HEK293 (cell line): ENCODE data around the gene PDIA6.

ENCODE experiments used
- CTCF ChIA-PET: fragments of 350-600 bp; formaldehyde crosslinking; extraction: SDS; loops from one replicate; lab custom pipeline; 2021; ENCODE audit warnings: antibody characterized with exemption; lab: Yijun Ruan, JAX
- POLR2A ChIA-PET: fragments of 300-600 bp; formaldehyde crosslinking; extraction: SDS; loops from one replicate; lab custom pipeline; 2020; ENCODE audit warnings: antibody characterized with exemption, inconsistent platforms; lab: Yijun Ruan, JAX
- H3K27ac ChIP-seq: fragments of 200-500 bp; sonication (Bioruptor generic); 2 replicates; pipeline ENCODE4 v1.5.1; 2014; ENCODE audit warnings: low read depth, low read length, control low read depth, inconsistent platforms; ENCODE audit errors: extremely low read depth
- H3K36me3 ChIP-seq, 2 experiments: fragments of 200-500 bp in 1 of 2; sonication (Bioruptor generic) in 1 of 2; 1 replicate in 1 of 2; 2 replicates in 1 of 2; pipeline ENCODE4 v1.5.1; 2014 to 2017; ENCODE audit warnings: inconsistent platforms in 2 of 2, low read length in 2 of 2; ENCODE audit not compliant: control insufficient read depth in 2 of 2, insufficient read depth in 1 of 2
- H3K4me1 ChIP-seq: fragments of 200-500 bp; sonication (Bioruptor generic); 2 replicates; pipeline ENCODE4 v1.5.1; 2014; ENCODE audit warnings: mild to moderate bottlenecking, low read length, inconsistent platforms; ENCODE audit not compliant: control insufficient read depth, insufficient read depth
- H3K4me3 ChIP-seq: 2 replicates; pipeline ENCODE4 v1.5.1; 2011; ENCODE audit warnings: low read depth, mild to moderate bottlenecking, control low read depth, low read length, moderate library complexity
- H3K9me3 ChIP-seq: fragments of 200-500 bp; sonication (Bioruptor generic); 2 replicates; pipeline ENCODE4 v1.5.1; 2014; ENCODE audit warnings: low read depth, low read length, inconsistent platforms; ENCODE audit not compliant: control insufficient read depth, insufficient read depth
- GLIS2 ChIP-seq: fragments of 450-650 bp; formaldehyde crosslinking; IDR thresholded peaks from 2 replicates; pipeline ENCODE4 v1.5.1; 2016; ENCODE audit warnings: missing biosample characterization, missing genetic modification characterization
- KLF7 ChIP-seq: fragments of 450-650 bp; formaldehyde crosslinking; IDR thresholded peaks from 2 replicates; pipeline ENCODE4 v1.5.1; 2016; ENCODE audit warnings: missing biosample characterization, missing genetic modification characterization, borderline replicate concordance
- SALL2 ChIP-seq: fragments of 450-650 bp; formaldehyde crosslinking; IDR thresholded peaks from 2 replicates; pipeline ENCODE4 v1.5.0; 2017; ENCODE audit warnings: missing biosample characterization, mild to moderate bottlenecking, missing genetic modification characterization, borderline replicate concordance
- SCRT2 ChIP-seq: fragments of 450-650 bp; formaldehyde crosslinking; IDR thresholded peaks from 2 replicates; pipeline ENCODE4 v1.5.1; 2016; ENCODE audit warnings: missing biosample characterization, missing genetic modification characterization
- ZNF202 ChIP-seq: fragments of 450-650 bp; formaldehyde crosslinking; IDR thresholded peaks from 2 replicates; pipeline ENCODE4 v1.5.1; 2016; ENCODE audit warnings: missing biosample characterization, missing genetic modification characterization, borderline replicate concordance
- ZNF223 ChIP-seq: fragments of 450-650 bp; formaldehyde crosslinking; IDR thresholded peaks from 2 replicates; pipeline ENCODE4 v1.5.1; 2016; ENCODE audit warnings: missing biosample characterization, missing genetic modification characterization
- ZNF354C ChIP-seq: fragments of 450-650 bp; formaldehyde crosslinking; IDR thresholded peaks from 2 replicates; pipeline ENCODE4 v1.5.1; 2016; ENCODE audit warnings: missing biosample characterization, missing genetic modification characterization, low read depth, borderline replicate concordance
- ZNF416 ChIP-seq: fragments of 450-650 bp; formaldehyde crosslinking; IDR thresholded peaks from 2 replicates; pipeline ENCODE4 v1.5.1; 2016; ENCODE audit warnings: missing biosample characterization, missing genetic modification characterization
- ZNF501 ChIP-seq: fragments of 450-650 bp; formaldehyde crosslinking; IDR thresholded peaks from 2 replicates; pipeline ENCODE4 v1.5.1; 2016; ENCODE audit warnings: missing biosample characterization, missing genetic modification characterization
- ZNF529 ChIP-seq: fragments of 450-650 bp; formaldehyde crosslinking; IDR thresholded peaks from 2 replicates; pipeline ENCODE4 v1.5.1; 2017; ENCODE audit warnings: missing genetic modification characterization, missing biosample characterization; ENCODE audit not compliant: insufficient replicate concordance
- ZNF530 ChIP-seq: fragments of 450-650 bp; formaldehyde crosslinking; IDR thresholded peaks from 2 replicates; pipeline ENCODE4 v1.5.1; 2016; ENCODE audit warnings: low read depth, missing biosample characterization, missing genetic modification characterization
- ZNF560 ChIP-seq: fragments of 450-650 bp; formaldehyde crosslinking; IDR thresholded peaks from 2 replicates; pipeline ENCODE4 v1.5.1; 2017; ENCODE audit warnings: missing biosample characterization, missing genetic modification characterization, borderline replicate concordance
- ZNF561 ChIP-seq: fragments of 450-650 bp; IDR thresholded peaks from 2 replicates; pipeline ENCODE4 v1.5.1; 2018; ENCODE audit warnings: missing biosample characterization, missing genetic modification characterization, borderline replicate concordance
- ZNF747 ChIP-seq: fragments of 450-650 bp; formaldehyde crosslinking; IDR thresholded peaks from 2 replicates; pipeline ENCODE4 v1.5.1; 2016; ENCODE audit warnings: missing biosample characterization, missing genetic modification characterization
- ZNF777 ChIP-seq: fragments of 450-650 bp; formaldehyde crosslinking; IDR thresholded peaks from 2 replicates; pipeline ENCODE4 v1.5.1; 2017; ENCODE audit warnings: missing biosample characterization, missing genetic modification characterization, borderline replicate concordance
- ZNF792 ChIP-seq: fragments of 450-650 bp; formaldehyde crosslinking; IDR thresholded peaks from 2 replicates; pipeline ENCODE4 v1.5.1; 2016; ENCODE audit warnings: missing biosample characterization, missing genetic modification characterization
- ZXDB ChIP-seq: fragments of 450-650 bp; formaldehyde crosslinking; IDR thresholded peaks from 2 replicates; pipeline ENCODE4 v1.5.1; 2016; ENCODE audit warnings: missing biosample characterization, missing genetic modification characterization
- TF ChIP-seq, protein P1 (sequence below): fragments of 450-650 bp; formaldehyde crosslinking; IDR thresholded peaks from 2 replicates; pipeline ENCODE4 v1.5.1; 2016; ENCODE audit warnings: missing biosample characterization, missing genetic modification characterization
- TF ChIP-seq, protein P2 (sequence below): fragments of 450-650 bp; formaldehyde crosslinking; IDR thresholded peaks from 2 replicates; pipeline ENCODE4 v1.5.1; 2016; ENCODE audit warnings: missing biosample characterization, missing genetic modification characterization

PDIA6 gene

GRCh38 chr2:10759151-10759714, 53.4 kb downstream of the PDIA6 start:
- Histone ChIP-seq H3K4me1 (no peaks in the 10 kb centered on the region), H3K9me3 (no peaks in the 10 kb centered on the region), H3K4me3 (no peak overlapping the region), H3K36me3 (no peaks in the 10 kb centered on the region), H3K27ac (no peak overlapping the region)
- POLR2A ChIA-PET: no interaction called here
- no peak for TF ChIP-seq ZNF777 (tag by site-specific recombination)
- TF ChIP-seq ZNF530 (tag by site-specific recombination): no peak
- TF ChIP-seq ZNF747 (tag by site-specific recombination): no peak
- TF ChIP-seq ZNF529 (tag by site-specific recombination): no peak
- TF ChIP-seq, protein P1, sequence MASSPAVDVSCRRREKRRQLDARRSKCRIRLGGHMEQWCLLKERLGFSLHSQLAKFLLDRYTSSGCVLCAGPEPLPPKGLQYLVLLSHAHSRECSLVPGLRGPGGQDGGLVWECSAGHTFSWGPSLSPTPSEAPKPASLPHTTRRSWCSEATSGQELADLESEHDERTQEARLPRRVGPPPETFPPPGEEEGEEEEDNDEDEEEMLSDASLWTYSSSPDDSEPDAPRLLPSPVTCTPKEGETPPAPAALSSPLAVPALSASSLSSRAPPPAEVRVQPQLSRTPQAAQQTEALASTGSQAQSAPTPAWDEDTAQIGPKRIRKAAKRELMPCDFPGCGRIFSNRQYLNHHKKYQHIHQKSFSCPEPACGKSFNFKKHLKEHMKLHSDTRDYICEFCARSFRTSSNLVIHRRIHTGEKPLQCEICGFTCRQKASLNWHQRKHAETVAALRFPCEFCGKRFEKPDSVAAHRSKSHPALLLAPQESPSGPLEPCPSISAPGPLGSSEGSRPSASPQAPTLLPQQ (tag by site-specific recombination): no peak
- CTCF ChIA-PET: no interaction called here

GRCh38 chr2:10757814-10758286, 54.7 kb downstream of the PDIA6 start:
- Histone ChIP-seq H3K9me3 (no peaks in the 10 kb centered on the region), H3K27ac (no peak overlapping the region), H3K36me3 (no peaks in the 10 kb centered on the region), H3K4me3 (no peak overlapping the region), H3K4me1 (no peaks in the 10 kb centered on the region)
- POLR2A ChIA-PET: no interaction called here
- CTCF ChIA-PET: no interaction called here
- TF ChIP-seq GLIS2 (no peak), ZNF792 (no peak), SCRT2 (tag by site-specific recombination) (no peak), ZNF501 (tag by site-specific recombination) (no peak), ZNF202 (tag by site-specific recombination) (no peak), ZNF223 (tag by site-specific recombination) (no peak), ZNF416 (tag by site-specific recombination) (no peak), KLF7 (no peak), ZNF560 (tag by site-specific recombination) (no peak), SALL2 (tag by site-specific recombination) (no peak), ZXDB (tag by site-specific recombination) (no peak), ZNF354C (tag by site-specific recombination) (no peak), ZNF561 (no peak)
- TF ChIP-seq, protein P2, sequence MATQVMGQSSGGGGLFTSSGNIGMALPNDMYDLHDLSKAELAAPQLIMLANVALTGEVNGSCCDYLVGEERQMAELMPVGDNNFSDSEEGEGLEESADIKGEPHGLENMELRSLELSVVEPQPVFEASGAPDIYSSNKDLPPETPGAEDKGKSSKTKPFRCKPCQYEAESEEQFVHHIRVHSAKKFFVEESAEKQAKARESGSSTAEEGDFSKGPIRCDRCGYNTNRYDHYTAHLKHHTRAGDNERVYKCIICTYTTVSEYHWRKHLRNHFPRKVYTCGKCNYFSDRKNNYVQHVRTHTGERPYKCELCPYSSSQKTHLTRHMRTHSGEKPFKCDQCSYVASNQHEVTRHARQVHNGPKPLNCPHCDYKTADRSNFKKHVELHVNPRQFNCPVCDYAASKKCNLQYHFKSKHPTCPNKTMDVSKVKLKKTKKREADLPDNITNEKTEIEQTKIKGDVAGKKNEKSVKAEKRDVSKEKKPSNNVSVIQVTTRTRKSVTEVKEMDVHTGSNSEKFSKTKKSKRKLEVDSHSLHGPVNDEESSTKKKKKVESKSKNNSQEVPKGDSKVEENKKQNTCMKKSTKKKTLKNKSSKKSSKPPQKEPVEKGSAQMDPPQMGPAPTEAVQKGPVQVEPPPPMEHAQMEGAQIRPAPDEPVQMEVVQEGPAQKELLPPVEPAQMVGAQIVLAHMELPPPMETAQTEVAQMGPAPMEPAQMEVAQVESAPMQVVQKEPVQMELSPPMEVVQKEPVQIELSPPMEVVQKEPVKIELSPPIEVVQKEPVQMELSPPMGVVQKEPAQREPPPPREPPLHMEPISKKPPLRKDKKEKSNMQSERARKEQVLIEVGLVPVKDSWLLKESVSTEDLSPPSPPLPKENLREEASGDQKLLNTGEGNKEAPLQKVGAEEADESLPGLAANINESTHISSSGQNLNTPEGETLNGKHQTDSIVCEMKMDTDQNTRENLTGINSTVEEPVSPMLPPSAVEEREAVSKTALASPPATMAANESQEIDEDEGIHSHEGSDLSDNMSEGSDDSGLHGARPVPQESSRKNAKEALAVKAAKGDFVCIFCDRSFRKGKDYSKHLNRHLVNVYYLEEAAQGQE (tag by site-specific recombination): no peak
